H9 (cell line): ENCODE data around the gene TNMD. TPM values are rescaled to one million over a fixed set of nuclear protein-coding genes. Genes with fewer than 3 reads are reported as not detected.

ENCODE experiments used
- DNase-seq: peaks from one replicate; pipeline ENCODE4 v3.0.0-alpha.2; 2017
- H2AFZ ChIP-seq: one replicate; pipeline ENCODE4 v1.6.1; 2013; ENCODE audit warnings: mild to moderate bottlenecking, low read length, control low read depth, moderate library complexity
- H2AK5ac ChIP-seq: 2 replicates; pipeline ENCODE4 v1.6.1; 2013; ENCODE audit warnings: low read length, control low read depth, mixed read lengths; ENCODE audit not compliant: insufficient read length
- H2BK120ac ChIP-seq: one replicate; pipeline ENCODE4 v1.6.1; 2013; ENCODE audit warnings: low read depth, mild to moderate bottlenecking, low read length, control low read depth, inconsistent platforms; ENCODE audit not compliant: poor library complexity, severe bottlenecking
- H2BK12ac ChIP-seq: 2 replicates; pipeline ENCODE4 v1.6.1; 2013; ENCODE audit warnings: low read length, control low read depth, mixed read lengths, low read depth; ENCODE audit not compliant: insufficient read length
- H2BK15ac ChIP-seq: 2 replicates; pipeline ENCODE4 v1.6.1; 2013; ENCODE audit warnings: low read depth, low read length, control low read depth
- H2BK20ac ChIP-seq: one replicate; pipeline ENCODE4 v1.6.1; 2013; ENCODE audit warnings: low read depth, mild to moderate bottlenecking, low read length, control low read depth, inconsistent platforms; ENCODE audit not compliant: poor library complexity, severe bottlenecking
- H2BK5ac ChIP-seq: 2 replicates; pipeline ENCODE4 v1.6.1; 2013; ENCODE audit warnings: low read length, control low read depth, mixed read lengths; ENCODE audit not compliant: insufficient read length
- H3K14ac ChIP-seq: 2 replicates; pipeline ENCODE4 v1.6.1; 2013; ENCODE audit warnings: low read length, control low read depth; ENCODE audit not compliant: insufficient read depth
- H3K18ac ChIP-seq: 2 replicates; pipeline ENCODE4 v1.6.1; 2013; ENCODE audit warnings: low read depth, mild to moderate bottlenecking, mixed read lengths, low read length, control low read depth; ENCODE audit not compliant: insufficient read length
- H3K23ac ChIP-seq: 2 replicates; pipeline ENCODE4 v1.6.1; 2013; ENCODE audit warnings: low read length, control low read depth, mixed read lengths, low read depth; ENCODE audit not compliant: insufficient read length
- H3K23me2 ChIP-seq: 2 replicates; pipeline ENCODE4 v1.6.1; 2013; ENCODE audit warnings: low read depth, mild to moderate bottlenecking, mixed read lengths, low read length, control low read depth; ENCODE audit not compliant: insufficient read length, poor library complexity, severe bottlenecking
- H3K27ac ChIP-seq: 2 replicates; pipeline ENCODE4 v1.5.1; 2013; ENCODE audit warnings: low read length, control low read depth, mixed read lengths, low read depth; ENCODE audit not compliant: insufficient read length
- H3K27me3 ChIP-seq: 2 replicates; pipeline ENCODE4 v1.6.1; 2013; ENCODE audit warnings: low read length, control low read depth, inconsistent platforms; ENCODE audit not compliant: insufficient read depth
- H3K4ac ChIP-seq: 2 replicates; pipeline ENCODE4 v1.6.1; 2013; ENCODE audit warnings: low read depth, mild to moderate bottlenecking, control low read depth, inconsistent platforms, low read length, moderate library complexity
- H3K4me1 ChIP-seq: 2 replicates; pipeline ENCODE4 v1.6.1; 2013; ENCODE audit warnings: low read length, control low read depth, inconsistent platforms; ENCODE audit not compliant: insufficient read depth
- H3K4me2 ChIP-seq: 2 replicates; pipeline ENCODE4 v1.6.1; 2013; ENCODE audit warnings: low read length, control low read depth, mixed read lengths; ENCODE audit not compliant: insufficient read length, insufficient read depth
- H3K56ac ChIP-seq: 2 replicates; pipeline ENCODE4 v1.6.1; 2013; ENCODE audit warnings: low read depth, mild to moderate bottlenecking, mixed read lengths, low read length, control low read depth; ENCODE audit not compliant: insufficient read length
- H3K79me1 ChIP-seq: 2 replicates; pipeline ENCODE4 v1.6.1; 2013; ENCODE audit warnings: low read depth, mild to moderate bottlenecking, moderate library complexity, low read length, control low read depth, inconsistent platforms; ENCODE audit not compliant: insufficient read depth, poor library complexity, severe bottlenecking
- H3K79me2 ChIP-seq: 2 replicates; pipeline ENCODE4 v1.6.1; 2013; ENCODE audit warnings: low read length, control low read depth, inconsistent platforms; ENCODE audit not compliant: insufficient read depth
- H3K9ac ChIP-seq: 2 replicates; pipeline ENCODE4 v1.6.1; 2013; ENCODE audit warnings: low read length, control low read depth, mixed read lengths; ENCODE audit not compliant: insufficient read length; ENCODE audit errors: extremely low read depth
- H3K9me3 ChIP-seq: one replicate; pipeline ENCODE4 v1.6.1; 2013; ENCODE audit warnings: low read depth, low read length, inconsistent platforms; ENCODE audit not compliant: control insufficient read depth
- H3T11ph ChIP-seq: one replicate; pipeline ENCODE4 v1.6.1; 2013; ENCODE audit warnings: mild to moderate bottlenecking, low read length, control low read depth, inconsistent platforms
- H4K20me1 ChIP-seq: one replicate; pipeline ENCODE4 v1.6.1; 2013; ENCODE audit not compliant: control insufficient read depth, insufficient read length, insufficient read depth
- H4K5ac ChIP-seq: 2 replicates; pipeline ENCODE4 v1.6.1; 2013; ENCODE audit warnings: low read depth, mild to moderate bottlenecking, mixed read lengths, low read length, control low read depth; ENCODE audit not compliant: insufficient read length
- H4K8ac ChIP-seq: replicated peaks from 2 replicates; pipeline ENCODE4 v1.6.1; 2013; ENCODE audit warnings: low read length, control low read depth, mixed read lengths, low read depth; ENCODE audit not compliant: insufficient read length
- H4K91ac ChIP-seq: 2 replicates; pipeline ENCODE4 v1.6.1; 2013; ENCODE audit warnings: low read depth, mild to moderate bottlenecking, moderate library complexity, mixed read lengths, low read length, control low read depth; ENCODE audit not compliant: insufficient read length
- H3K27ac Mint-ChIP-seq, 3 experiments: 2 replicates in 2 of 3; 3 replicates in 1 of 3; pipeline ENCODE4 v1.8.0; 2020 to 2021; ENCODE audit warnings: mixed read lengths in 3 of 3, mild to moderate bottlenecking in 1 of 3, moderate library complexity in 1 of 3
- H3K27me3 Mint-ChIP-seq: 2 replicates; pipeline ENCODE4 v1.8.0; 2021; ENCODE audit warnings: low read depth, mild to moderate bottlenecking, moderate library complexity, mixed read lengths
- H3K36me3 Mint-ChIP-seq, 3 experiments: 2 replicates in 2 of 3; 3 replicates in 1 of 3; pipeline ENCODE4 v1.8.0; 2020 to 2021; ENCODE audit warnings: low read depth in 3 of 3, mixed read lengths in 3 of 3; ENCODE audit not compliant: insufficient read depth in 1 of 3
- H3K4me1 Mint-ChIP-seq, 2 experiments: 2 replicates each; pipeline ENCODE4 v1.8.0; 2020; ENCODE audit warnings: mixed read lengths in 2 of 2
- H3K4me3 Mint-ChIP-seq, 2 experiments: 2 replicates in 1 of 2; 3 replicates in 1 of 2; pipeline ENCODE4 v1.8.0; 2020 to 2021; ENCODE audit warnings: mild to moderate bottlenecking in 2 of 2, mixed read lengths in 2 of 2, moderate library complexity in 1 of 2
- H3K9me3 Mint-ChIP-seq, 2 experiments: 2 replicates in 1 of 2; 3 replicates in 1 of 2; pipeline ENCODE4 v1.8.0; 2020; ENCODE audit warnings: mild to moderate bottlenecking in 2 of 2, mixed read lengths in 2 of 2, moderate library complexity in 1 of 2
- CTCF ChIP-seq: fragments of 200-600 bp; sonication (generic); conservative IDR thresholded peaks from 3 replicates; pipeline ENCODE4 v1.8.0; 2021; ENCODE audit warnings: antibody characterized with exemption, mild to moderate bottlenecking
- WGBS: extraction: QIAGEN DNeasy Blood & Tissue Kit; methylation state at CpG from one replicate; pipeline ENCODE4 v1.1.7; 2013; ENCODE audit warnings: missing lambda C conversion rate, low lambda C conversion rate, mixed read lengths; ENCODE audit not compliant: insufficient read length; ENCODE audit errors: extremely low coverage; 5-methylcytosine and 5-hydroxymethylcytosine counted together
- total RNA-seq: library from RNA; stranded (reverse); gene quantifications from 2 replicates; pipeline ENCODE4 v1.2.1, GENCODE V29; 2021

TNMD gene
- total RNA-seq, 1 experiment from 2014 or later, result 1.7 TPM

- Mint-ChIP-seq H3K4me3 (no peak overlapping the region), H3K36me3 (no peaks in the 10 kb centered on the region; a peak in 1 of 7 replicates), H3K27ac (no peak overlapping the region), H3K27me3 (no peaks in the 10 kb centered on the region), H3K4me1 (peaks cover 20 to 22% of the 10 kb centered on the region in 2 experiments), H3K9me3 (peaks cover 0 to 55% of the 10 kb centered on the region in 2 experiments; a peak in 2 of 5 replicates)
- Histone ChIP-seq H4K20me1 (no peaks in the 10 kb centered on the region), H3K9me3 (no peaks in the 10 kb centered on the region), H2AK5ac (no peak overlapping the region), H3K14ac (no peak overlapping the region), H2BK12ac (no peak overlapping the region), H2AFZ (no peak overlapping the region), H2BK20ac (no peak overlapping the region), H3T11ph (no peak overlapping the region), H3K4ac (no peak overlapping the region), H4K91ac (no peak overlapping the region), H3K18ac (no peak overlapping the region), H2BK15ac (no peak overlapping the region), H3K79me1 (no peaks in the 10 kb centered on the region), H3K4me1 (no peaks in the 10 kb centered on the region), H4K8ac (no peak overlapping the region), H2BK120ac (no peak overlapping the region), H3K56ac (no peak overlapping the region), H4K5ac (no peak overlapping the region), H3K23ac (no peak overlapping the region), H2BK5ac (no peak overlapping the region), H3K9ac (no peak overlapping the region), H3K27me3 (no peaks in the 10 kb centered on the region), H3K27ac (no peak overlapping the region), H3K79me2 (no peaks in the 10 kb centered on the region), H3K23me2 (no peaks in the 10 kb centered on the region), H3K4me2 (no peak overlapping the region)
- no peak for TF ChIP-seq CTCF
- DNase-seq, result no peak
- WGBS, result no CpG with 5 or more reads among the region's 5 CpGs
Measured at GRCh38 chrX:100611951-100612350, 27.2 kb downstream of the TNMD start.
